Activated CD4-positive, alpha-beta T cell treated with anti-CD3 and anti-CD28 coated beads, Interleukin-2, Interleukin-4, amounts not matched to agents 100 ng/mL and 50 ng/mL, durations not matched to agents 16 hours and 8 hours (primary cell): ENCODE results near the gene PINLYP.

ENCODE experiments used
- DNase-seq: peaks from one replicate; pipeline ENCODE4 v3.0.0-alpha.2; 2020; ENCODE audit warnings: low spot score

The PINLYP gene

GRCh38 chr19:43548706-43549105, 26.9 kb upstream of the PINLYP start:
- DNase-seq = no peak

- no peak for DNase-seq
Observed at GRCh38 chr19:43551399-43552197, 24.0 kb upstream of the PINLYP start.

- DNase-seq = no peak
Observed at GRCh38 chr19:43552198-43552450, 23.5 kb upstream of the PINLYP start.

GRCh38 chr19:43552616-43553015, 23.0 kb upstream of the PINLYP start:
- no peak for DNase-seq

DNA sequence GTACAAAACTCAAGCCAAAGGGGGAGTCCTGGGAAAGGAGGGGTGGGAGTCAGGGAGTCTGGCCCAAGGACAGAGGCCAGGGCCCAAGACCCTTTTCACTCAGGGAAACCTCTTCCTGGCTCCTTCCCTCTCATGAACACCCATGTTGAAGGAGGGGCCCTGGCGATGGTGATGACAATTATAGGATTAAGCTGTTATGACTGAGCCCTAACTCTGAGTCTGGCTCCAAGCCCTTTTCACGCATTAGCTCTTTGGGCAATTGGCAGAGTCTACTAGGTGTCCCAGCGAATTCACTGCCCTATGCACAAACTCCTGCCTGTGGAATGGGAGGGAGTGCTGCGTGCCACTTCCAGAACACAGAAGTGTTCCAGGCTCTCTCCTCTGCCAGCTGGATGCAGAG, 21.9 kb upstream of the PINLYP start:
- no peak for DNase-seq

- DNase-seq = no peak
Observed at GRCh38 chr19:43554317-43554895, 21.2 kb upstream of the PINLYP start.

DNA sequence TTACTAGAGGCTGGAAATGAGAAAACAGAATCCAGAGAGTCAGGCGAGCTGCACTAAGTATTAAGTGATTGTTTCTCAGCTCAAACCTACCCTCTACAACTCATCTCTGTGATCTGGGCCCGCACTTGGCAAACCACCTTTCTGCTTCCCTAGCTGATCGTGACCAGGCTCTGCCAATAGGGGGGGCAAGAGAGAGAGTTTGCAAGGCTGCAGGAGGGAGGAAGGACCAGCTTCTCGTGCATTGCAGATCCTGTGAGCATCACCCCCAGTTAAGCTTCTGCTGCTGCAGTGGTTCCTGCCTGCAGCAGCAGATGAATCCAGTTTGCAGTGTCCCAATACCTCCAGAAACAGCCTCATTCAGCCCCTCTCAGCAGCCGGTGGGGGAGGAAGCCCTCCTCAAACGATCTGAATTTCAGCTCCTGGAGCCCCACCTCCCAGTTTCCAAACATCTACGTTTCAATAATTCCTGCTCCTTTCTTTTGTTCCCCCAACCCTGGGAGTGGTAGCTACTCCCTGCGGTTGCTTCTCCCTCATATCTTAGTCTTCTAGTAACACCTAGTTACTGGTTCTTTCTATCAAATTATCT, 20.3 kb upstream of the PINLYP start:
- DNase-seq = peak; percentile 85

- no peak for DNase-seq
Observed at GRCh38 chr19:43560687-43561086, 14.9 kb upstream of the PINLYP start.

GRCh38 chr19:43561139-43561970, 14.2 kb upstream of the PINLYP start:
- DNase-seq = no peak

- no peak for DNase-seq
Observed at GRCh38 chr19:43562226-43562697, 13.3 kb upstream of the PINLYP start.

- peak; percentile 86 for DNase-seq
Observed at GRCh38 chr19:43562698-43563241, 12.8 kb upstream of the PINLYP start.

- DNase-seq = no peak
Observed at GRCh38 chr19:43563816-43564457, 11.7 kb upstream of the PINLYP start.

- no peak for DNase-seq
Observed at GRCh38 chr19:43564800-43565199, 10.8 kb upstream of the PINLYP start.

GRCh38 chr19:43569657-43570056, 5.9 kb upstream of the PINLYP start:
- DNase-seq = no peak

DNA sequence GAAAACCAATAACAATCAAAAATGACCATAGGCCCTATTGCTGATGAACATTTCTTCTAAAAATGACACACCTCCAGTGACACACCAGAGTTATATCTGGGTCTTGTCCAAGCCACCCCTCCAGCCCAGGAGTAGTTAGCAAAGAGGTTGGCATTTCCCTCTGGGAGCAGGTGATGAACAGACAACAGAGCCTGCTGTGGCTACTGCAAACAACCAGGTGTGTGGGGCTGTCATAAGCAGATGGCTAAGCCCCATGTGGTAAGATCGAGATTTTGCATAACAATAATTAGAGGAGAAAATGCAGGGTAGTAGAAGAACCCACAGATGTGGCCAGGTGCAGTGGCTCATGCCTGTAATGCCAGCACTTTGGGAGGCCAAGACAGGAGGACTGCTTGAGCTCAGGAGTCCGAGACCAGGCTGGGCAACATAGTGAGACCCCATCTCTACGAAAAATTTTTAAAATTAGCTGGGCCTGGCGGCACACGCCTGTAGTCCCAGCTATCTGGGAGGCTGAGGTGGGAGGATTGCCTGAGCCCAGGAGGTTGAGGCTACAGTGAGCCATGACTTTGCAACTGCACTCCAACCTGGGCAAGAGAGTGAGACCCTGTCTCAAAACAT, 5.3 kb upstream of the PINLYP start:
- DNase-seq = no peak

- no peak for DNase-seq
Observed at GRCh38 chr19:43572171-43572588, 3.4 kb upstream of the PINLYP start.

DNA sequence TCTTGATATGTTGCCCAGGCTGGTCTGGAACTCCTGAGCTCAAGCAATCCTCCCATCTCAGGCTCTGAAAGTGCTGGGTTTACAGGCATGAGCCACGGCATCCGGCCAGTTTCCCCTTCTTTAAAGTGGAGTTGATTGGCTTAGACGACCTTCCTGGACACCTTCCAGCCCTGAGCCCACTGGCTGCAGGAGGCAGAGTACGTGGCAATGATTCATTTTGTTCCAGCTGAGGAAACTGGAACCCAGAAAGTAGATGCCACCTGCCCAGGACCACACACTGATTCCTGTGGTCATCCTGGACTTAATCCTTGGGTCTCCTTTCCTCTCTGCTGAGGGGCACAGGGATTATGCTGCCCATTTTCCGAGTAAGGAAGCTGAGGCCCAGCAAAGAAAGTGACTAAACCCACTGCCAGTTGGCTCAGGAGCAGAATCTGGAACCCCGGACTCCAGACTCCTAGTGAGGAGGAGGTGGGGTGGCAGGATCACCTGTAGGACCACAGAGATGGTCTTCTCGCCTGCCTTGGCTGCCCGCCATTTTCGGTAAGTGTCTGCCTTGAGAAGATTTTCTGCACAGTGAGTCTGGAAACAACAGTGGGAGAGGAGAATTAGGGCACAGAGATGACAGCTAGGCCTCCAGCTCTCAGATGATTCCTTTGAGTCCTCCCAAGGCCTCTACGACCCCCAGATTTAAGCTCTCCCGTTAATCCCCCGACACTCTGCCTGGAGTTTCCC, 1.0 kb upstream of the PINLYP start:
- DNase-seq = no peak

DNA sequence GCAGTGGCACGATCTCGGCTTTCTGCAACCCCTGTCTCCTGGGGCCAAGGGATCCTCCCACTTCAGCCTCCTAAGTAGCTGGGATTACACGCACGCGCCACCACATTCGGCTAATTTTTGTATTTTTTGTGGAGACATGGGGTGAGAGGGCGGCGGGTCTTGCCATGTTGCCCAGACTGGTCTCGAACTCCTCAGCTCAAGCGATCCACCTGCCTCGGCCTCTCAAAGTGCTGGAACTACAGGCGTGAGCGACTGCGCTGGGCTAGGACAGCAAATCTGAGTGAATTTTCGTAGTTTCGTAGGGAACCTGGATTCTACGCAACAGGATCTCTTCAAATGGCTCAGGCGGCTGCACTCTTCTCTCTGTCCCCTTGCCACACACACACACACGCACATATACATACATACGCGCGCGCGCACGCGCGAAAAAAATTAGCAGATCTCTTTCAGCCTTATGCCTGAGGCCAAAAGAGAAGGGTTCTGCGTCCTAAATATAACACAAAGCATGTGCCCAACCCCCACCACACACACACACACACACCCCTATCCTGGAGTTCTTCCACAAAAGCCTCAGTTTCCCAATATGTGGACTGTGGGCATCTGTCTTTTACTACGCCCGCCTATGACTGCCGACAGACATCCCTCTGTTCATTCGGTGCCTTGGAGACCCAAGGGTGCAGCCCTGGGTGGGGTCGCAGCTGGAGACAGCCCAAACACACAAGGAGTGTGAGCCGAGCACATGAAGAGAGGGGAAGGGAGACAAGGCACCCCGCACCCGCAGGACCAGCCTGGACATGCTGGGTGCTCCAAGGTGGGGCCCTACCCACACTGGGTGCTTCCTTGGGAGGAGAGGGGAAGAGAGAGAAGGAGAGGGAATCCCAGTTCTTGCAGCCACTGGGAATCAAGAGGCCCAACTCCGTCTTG, 616 bp downstream of the PINLYP start:
- no peak for DNase-seq

DNA sequence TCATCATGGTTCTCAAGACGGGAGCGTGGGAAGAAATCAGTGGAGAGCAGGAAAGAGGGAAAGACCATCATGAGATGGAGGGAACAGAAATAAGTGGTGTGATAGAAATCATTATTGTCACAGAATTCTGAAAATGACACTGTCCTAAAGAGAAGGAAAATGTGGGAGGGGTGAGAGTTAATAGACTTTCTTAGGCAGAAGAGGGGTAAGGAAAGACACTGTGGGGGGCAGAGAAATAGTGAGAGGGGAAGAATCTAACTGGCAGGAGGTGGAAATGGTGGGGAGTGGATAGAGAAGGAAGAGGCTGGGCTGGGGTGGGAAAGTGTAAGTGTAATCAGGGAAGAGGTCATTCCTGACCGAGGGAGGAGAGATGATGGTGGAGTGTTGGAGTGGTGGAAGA, 3.2 kb downstream of the PINLYP start:
- DNase-seq = no peak

- DNase-seq = no peak
Observed at GRCh38 chr19:43581467-43581866, 5.9 kb downstream of the PINLYP start.
